ENCODE data around the gene OR13A1. TPM values are rescaled to one million over a fixed set of nuclear protein-coding genes. Genes with fewer than 3 reads are reported as not detected.
"Not testable (repeated sequence)": the region's sequence is repeated elsewhere in the genome, so short reads cannot be mapped to it uniquely, and the experiment has no call there.

Gene OR13A1
- polyA plus RNA-seq, 1 donor: 0.08 TPM

DNA sequence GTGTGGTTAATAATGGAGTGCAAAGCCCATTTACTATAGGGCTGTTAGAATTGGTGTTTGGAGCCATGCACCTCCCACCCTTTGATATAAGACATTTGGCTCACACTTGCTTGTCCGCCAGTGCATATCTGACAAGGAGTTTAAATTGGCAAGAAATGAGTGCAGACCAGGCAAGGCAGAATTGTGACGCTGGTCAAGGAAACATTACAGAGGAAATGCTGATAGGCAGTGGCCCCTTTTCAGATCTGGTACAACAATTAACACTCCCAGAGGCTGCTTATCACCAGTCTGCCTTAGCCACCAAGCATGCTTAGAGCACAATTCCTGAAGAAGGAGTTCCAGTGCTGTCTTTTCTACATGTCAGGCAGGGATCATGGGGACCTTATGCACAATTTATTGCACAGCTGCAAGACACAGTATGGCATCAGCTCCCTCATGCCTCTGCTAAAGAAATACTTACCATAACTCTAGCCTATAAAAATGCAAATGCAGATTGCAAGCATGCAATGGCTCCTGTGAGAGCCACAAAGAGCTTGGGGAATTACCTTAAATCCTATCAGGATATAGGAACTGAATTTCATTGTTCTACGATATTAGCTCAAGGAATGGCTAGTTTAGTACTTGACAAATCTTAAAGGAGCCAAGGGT is 35.2 kb downstream of the OR13A1 start:
- DNase-seq: peak; percentile 0

DNA sequence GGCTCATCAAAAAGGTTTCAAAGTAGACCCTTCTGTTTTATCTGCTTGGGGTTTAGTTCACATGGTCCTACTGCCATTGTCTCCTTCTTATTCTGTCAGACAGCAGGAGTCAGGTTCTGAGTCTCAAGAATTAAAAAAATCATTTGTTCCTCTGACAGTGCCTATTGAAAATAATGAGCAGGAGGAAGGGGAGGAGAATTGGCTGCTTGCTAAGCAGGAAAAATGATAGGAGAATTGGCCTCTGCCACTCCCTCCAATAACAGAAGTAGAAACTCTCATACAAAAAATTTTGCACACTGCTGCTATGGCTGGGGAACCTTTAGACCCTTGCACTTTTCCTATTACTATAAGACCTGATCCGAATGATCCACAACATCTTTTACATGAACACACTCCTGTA is 35.7 kb downstream of the OR13A1 start:
- no peak for DNase-seq

DNA sequence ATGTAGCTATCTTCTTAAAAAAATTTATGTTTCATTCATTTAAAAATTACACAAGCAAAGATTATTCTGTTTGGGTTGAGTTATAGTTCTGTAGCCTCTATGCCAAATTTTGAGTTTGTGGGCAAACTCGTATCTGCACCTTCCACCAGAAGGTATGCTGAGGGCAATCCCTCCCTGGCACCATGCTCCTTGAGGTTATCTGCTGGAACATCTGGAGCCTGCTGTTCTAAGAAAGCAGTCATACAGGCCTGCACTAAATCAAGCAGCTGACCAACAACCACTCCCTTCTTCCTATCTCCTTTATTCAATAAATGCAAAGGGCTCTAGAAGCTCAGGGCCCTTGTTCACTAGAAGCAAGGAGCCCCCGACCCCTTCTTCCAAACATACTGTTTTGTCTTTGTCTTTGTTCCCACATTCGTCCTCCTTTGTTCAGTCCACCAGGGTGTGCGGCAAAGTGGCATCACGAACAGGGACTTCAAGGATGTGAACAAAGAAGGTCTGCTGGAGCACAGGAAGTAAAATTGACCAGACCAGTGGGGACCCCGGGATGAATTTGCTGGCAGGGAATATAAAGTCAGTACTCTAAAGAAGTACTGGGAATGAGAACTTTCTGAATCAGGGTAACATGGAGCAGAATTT is 36.4 kb downstream of the OR13A1 start:
- no peak for DNase-seq

DNA sequence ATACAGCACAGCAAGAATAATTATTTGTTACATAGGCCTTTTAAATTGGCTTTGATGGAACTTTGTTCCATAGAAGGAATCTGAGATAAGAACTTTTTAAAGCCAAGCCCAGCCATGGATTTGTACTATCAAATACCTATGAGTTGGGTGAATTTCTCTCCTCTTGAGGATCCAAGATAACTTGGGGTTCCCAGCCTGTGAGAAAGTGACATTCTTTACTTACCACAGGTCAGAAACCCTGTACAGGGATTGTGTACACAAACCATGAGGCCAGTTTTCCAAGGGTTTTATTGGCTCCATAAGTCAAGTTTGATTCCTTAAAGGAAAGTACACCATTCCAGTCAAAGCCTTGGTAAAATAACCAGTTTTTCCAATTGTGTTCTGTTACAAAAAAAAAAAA is 39.3 kb downstream of the OR13A1 start:
- not testable (repeated sequence) for DNase-seq

GRCh38 chr10:45274364-45274763 is 41.0 kb downstream of the OR13A1 start:
- no peak for DNase-seq

GRCh38 chr10:45267777-45268176 is 47.6 kb downstream of the OR13A1 start:
- DNase-seq: not testable (repeated sequence)

- DNase-seq: no peak
These were observed 49.4 kb downstream of the OR13A1 start for GRCh38 chr10:45265996-45266395.

DNA sequence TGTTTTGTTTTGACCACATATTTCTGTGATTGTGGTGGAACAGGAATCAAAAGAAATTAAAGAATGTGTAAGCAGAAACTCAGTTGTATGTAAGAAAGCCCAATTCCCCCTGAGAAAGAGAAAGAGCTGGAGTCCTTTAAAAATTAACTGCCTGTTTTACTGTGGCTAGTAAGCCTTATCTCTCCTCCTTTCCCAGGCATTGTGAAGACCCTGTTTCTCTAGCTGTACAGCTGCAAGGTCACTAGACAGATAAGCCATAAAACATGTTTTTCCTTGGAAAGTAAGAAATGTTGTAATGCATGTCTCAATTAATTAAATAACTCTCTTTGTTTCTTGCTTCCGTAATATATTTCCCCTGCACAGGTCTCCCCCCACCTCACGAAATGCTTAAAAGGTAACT is 53.5 kb downstream of the OR13A1 start:
- DNase-seq: no peak

- no peak for DNase-seq
These were observed 54.1 kb downstream of the OR13A1 start for GRCh38 chr10:45261243-45261775.

DNA sequence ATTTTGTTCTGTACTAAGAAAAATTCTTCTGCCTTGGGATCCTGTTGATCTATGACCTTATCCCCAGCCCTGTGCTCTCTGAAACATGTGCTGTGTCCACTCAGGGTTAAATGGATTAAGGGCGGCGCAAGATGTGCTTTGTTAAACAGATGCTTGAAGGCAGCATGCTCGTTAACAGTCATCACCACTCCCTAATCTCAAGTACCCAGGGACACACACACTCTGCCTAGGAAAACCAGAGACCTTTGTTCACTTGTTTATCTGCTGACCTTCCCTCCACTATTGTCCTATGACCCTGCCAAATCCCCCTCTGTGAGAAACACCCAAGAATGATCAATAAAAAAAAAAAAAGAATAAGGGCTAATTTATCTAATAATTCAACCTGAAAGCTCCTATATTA is 54.8 kb downstream of the OR13A1 start:
- not testable (repeated sequence) for DNase-seq

- DNase-seq: not testable (repeated sequence)
These were observed 55.5 kb downstream of the OR13A1 start for GRCh38 chr10:45259786-45260495.

DNA sequence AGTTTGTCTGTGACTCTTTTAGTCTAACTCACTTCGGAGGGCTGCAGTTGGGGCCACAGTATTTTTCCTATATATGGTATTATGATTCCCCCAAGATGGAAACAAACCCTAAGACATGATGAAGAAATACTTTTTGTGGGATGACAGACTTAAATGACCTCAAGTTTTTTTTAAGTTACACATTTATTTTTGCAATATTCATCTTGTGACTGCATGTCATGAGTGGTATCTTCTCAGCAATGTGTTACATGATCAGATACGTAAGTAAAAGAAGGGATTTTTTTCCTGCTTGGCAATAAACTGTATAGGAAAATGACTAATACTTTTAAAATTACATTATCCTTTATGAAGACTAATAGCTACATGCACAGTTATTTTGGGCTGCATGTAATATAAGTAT is 57.8 kb downstream of the OR13A1 start:
- DNase-seq: no peak

- DNase-seq: no peak
These were observed 59.2 kb downstream of the OR13A1 start for GRCh38 chr10:45256246-45256645.

DNA sequence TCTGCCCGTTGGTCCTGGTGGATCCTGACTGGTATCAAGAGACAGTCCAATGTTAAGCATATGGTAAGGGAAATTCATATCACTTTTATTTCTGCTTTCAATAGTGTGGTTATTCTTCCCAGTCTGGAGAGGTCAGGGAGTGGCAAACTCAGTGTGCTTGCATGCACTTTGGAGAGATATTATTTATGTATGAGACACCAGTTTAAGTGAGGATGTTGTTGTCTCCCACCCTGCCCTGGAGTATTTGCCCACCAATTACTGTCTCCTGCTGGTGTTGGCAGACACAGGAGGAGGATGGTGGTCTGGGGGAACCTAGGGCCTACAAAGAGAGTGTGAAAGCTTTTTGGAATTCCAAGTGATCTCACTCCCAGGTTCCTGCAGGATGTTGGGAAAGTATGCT is 59.7 kb downstream of the OR13A1 start:
- no peak for DNase-seq

DNA sequence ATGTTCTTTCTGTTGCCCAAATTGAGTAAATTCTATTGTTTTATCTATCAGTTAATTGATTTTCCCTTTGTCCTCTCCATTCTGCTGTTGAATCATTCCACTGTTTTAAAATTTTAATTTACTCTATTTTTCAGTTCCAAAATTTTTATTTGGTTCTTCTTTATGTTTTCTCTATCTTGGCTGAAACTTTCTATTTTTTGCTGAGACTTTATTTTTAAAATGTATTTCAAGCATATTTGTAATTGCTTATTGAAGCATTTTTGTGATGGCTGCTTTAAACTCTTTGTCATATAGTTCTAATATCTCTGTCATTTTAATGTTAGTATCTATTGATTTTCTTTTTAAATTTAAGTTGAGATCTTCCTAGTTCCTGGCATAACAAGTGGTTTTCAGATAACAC is 60.5 kb downstream of the OR13A1 start:
- DNase-seq: no peak

- no peak for DNase-seq
These were observed 62.1 kb downstream of the OR13A1 start for GRCh38 chr10:45253183-45253914.

Other genes with a start within 250 kb of the OR13A1 start
- 3.5 TPM for gene ALOX5, start 58.6 kb upstream of the OR13A1 start, polyA plus RNA-seq (ENCODE audit: insufficient read length)

Data from left kidney (tissue), 2 donors.